Upper lobe of left lung (tissue), 4 donors: ENCODE data around the gene CDH26.

Source experiments
- EP300 ChIP-seq, 4 donors: sonication (generic); formaldehyde crosslinking; IDR thresholded peaks; one replicate each; pipeline ENCODE4 v1.5.1; 2017; ENCODE audit warnings: antibody characterized with exemption in 4 of 4, control low read depth in 2 of 4
- POLR2AphosphoS5 ChIP-seq, 2 donors: sonication (generic); formaldehyde crosslinking; IDR thresholded peaks; one replicate each; pipeline ENCODE4 v1.5.1; 2017; ENCODE audit warnings: antibody characterized with exemption in 2 of 2
- TF ChIP-seq, protein P1 (sequence below), 6 experiments: fragments of 450-650 bp in 4 of 6; fragments of 200-600 bp in 2 of 6; sonication (generic) in 2 of 6; IDR thresholded peaks; one replicate each; pipeline ENCODE4 v1.5.1; 2016 to 2019; ENCODE audit warnings: antibody characterized with exemption in 6 of 6

DNA sequence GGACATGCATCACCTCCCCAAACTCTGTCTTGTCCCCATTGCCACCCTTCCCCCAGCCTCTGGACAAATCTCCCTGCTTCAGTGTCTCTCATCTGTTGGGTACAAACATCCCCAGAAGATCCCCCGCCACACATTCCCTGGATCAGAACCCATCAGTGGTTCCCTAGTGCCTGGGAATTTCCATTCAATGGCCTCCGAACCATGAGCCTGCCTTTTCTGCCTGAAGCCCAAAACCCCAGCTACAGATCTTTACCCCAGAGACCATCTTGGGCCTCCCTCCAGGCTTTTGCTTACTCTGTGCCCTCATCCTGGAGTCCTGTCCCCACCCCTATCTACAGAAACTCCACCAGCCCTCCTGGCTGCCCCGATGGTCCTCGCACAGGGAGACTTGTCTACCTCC lies 78.1 kb downstream of the CDH26 start:
- TF ChIP-seq, protein P1, sequence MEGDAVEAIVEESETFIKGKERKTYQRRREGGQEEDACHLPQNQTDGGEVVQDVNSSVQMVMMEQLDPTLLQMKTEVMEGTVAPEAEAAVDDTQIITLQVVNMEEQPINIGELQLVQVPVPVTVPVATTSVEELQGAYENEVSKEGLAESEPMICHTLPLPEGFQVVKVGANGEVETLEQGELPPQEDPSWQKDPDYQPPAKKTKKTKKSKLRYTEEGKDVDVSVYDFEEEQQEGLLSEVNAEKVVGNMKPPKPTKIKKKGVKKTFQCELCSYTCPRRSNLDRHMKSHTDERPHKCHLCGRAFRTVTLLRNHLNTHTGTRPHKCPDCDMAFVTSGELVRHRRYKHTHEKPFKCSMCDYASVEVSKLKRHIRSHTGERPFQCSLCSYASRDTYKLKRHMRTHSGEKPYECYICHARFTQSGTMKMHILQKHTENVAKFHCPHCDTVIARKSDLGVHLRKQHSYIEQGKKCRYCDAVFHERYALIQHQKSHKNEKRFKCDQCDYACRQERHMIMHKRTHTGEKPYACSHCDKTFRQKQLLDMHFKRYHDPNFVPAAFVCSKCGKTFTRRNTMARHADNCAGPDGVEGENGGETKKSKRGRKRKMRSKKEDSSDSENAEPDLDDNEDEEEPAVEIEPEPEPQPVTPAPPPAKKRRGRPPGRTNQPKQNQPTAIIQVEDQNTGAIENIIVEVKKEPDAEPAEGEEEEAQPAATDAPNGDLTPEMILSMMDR (IDR thresholded peaks at IDR 0.05): no peak
- no peak for TF ChIP-seq POLR2AphosphoS5 (IDR thresholded peaks at IDR 0.05)
- no peak for TF ChIP-seq EP300 (IDR thresholded peaks at IDR 0.05)
